ENCODE data around the gene DHCR7. TPM values are rescaled to one million over a fixed set of nuclear protein-coding genes. Genes with fewer than 3 reads are reported as not detected.

The DHCR7 gene, protein sequence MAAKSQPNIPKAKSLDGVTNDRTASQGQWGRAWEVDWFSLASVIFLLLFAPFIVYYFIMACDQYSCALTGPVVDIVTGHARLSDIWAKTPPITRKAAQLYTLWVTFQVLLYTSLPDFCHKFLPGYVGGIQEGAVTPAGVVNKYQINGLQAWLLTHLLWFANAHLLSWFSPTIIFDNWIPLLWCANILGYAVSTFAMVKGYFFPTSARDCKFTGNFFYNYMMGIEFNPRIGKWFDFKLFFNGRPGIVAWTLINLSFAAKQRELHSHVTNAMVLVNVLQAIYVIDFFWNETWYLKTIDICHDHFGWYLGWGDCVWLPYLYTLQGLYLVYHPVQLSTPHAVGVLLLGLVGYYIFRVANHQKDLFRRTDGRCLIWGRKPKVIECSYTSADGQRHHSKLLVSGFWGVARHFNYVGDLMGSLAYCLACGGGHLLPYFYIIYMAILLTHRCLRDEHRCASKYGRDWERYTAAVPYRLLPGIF
- total RNA-seq (2014; rRNA removed; shearing (Covaris generic)): 99.2 and 123 TPM in 2 replicates

DNA sequence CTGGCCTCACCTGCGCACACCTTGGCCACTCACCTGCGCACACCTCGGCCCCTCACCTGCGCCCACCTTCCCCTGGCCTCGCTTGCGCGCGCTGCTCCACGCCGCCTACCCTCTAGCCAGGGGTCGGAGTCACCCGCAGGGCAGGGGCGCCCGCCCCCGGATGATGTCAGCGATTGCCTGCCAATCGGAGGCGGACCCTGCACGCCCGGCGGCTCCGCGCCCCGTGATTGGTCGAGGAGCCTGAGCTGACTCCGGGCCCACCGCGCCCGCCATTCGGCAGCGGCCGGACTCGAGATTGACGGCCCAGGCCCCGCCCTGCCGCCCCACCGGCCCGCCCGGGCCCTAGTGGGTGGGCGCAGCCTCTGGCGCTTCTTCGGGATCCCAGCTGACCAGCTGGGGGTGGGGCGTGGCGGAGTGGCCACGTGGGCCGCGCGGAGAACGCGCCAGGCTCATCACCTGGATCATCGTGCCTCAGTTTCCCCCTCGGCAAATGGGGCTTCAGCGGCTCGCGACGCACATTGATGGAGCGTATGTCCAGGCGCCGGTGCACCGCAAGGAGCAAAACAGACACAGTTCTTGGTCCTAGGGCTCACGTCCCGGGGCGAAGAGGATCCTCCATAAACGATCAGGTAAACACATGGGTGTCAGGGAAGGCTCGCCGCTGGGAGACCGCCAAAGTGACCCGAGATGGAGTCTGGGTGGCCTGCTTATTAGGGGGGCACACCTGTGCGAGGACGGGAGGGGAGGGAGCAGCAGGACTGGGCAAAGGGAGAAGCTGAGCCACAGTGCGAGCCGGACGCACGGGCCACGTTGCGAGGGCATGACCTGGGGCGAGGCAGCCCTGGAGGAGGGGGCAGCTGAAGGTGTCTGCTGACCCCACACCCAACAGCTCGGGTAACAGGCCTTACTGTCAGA lies at the start of gene DHCR7:
TSS of gene DHCR7 (minus strand) at position 137 of the 915 bp plus-strand sequence. CDS start 3,441 bp downstream, outside the sequence.
- peak; percentile 91 for DNase-seq (ENCODE audit: low read depth)

DNA sequence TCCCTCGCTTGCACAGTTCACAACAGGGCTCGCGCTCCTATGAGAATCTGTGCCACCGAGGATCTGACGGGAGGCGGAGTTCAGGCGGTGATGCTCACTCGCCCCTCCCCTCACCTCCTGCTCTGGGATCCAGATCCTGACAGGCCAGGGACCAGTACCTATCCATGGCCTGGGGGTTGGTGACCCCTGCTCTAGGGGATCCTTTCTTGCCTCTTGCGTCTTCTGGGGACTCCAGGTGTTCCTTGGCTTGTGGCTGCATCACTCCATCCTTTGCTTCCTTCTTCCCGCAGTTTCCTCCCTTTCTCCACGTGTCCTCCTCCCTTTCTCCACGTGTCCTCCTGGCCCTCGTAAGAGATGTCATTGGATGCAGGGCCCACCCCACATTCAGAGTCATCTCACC lies 48.2 kb upstream of the DHCR7 start:
- DNase-seq (ENCODE audit: low read depth): no peak

DNA sequence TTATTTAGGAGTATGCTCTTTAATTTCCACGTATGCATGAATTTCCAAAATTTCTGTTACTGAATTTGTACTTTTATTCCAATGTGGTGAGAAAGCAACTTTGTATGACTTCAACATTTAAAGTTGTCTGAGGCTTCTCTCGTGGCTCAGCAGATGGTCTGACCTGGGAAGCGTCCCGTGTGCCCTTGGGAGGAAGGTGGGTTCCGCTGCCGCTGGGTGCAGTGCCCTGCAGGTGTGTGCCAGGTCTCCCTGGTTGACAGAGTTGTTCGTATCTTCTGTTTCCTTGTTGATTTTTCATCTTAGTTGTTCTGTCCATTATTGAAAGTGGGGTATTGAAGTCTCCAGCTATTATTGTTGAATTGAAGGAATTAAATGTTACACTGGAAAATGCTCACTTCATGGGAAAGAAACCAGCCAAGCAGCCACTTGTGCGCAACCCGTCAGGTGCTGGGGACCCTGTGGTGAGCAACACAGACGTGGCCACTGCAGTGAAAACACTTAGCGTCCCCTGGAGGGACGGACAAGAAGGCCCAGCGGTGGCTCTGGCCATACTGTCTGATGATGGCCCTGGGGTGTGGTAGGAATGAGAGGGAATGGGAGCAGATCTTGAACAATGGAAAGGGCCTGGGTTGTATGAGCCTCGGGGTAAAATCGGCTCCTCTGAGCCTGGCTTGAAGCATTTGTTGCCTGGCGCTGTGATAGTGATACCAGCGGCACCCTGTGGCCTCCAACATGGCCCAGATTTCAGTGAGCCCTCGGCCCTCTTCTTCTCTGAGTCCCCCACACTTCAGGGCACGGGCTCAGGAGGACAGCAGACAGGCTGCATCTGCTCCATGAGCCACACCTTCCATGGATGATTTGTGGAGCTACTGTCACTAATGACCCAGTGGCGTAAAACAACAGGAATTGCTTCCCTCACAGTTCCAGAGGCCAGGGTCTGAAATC lies 47.4 kb upstream of the DHCR7 start:
- DNase-seq (ENCODE audit: low read depth): no peak

DNA sequence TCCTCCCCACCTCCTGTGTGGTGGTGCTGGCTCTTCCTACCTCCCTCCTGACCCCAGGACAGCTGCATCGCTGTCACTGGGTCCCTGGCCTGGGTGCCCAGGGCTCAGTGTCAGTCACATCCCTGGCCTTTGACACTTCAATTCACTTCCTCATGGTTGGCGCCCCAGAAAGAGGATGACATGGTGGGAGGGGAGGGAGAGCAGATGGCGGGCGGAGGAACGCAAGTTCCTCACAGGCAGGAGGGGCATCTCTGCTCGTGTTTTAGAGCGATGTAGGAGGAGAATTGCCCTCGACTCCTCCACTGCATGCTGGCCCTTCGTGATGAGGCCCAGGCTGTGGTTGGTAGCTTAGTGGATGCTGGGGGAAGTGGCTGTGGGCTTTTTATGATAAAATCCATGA lies 43.7 kb upstream of the DHCR7 start:
- DNase-seq (ENCODE audit: low read depth): no peak

DNA sequence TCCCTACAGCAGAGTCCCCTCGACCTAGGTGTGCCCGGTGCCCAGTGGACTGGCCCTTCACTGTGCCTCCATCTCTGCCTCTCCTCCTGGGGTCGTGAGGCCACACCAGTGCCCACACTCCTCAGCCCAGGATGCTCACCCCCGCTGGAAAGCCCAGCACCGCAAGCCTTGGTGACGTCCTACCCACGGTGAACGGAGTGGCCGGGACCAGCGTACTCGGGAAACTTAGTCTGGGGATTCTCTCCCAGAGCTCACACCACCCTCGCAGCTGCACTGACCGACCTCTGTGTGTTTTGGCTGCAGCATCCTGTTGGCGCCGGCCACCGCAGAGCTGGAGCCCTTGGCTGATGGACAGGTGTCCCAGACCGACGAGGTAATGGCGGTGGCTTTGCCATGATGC lies 43.3 kb upstream of the DHCR7 start:
- no peak for DNase-seq (ENCODE audit: low read depth)

DNA sequence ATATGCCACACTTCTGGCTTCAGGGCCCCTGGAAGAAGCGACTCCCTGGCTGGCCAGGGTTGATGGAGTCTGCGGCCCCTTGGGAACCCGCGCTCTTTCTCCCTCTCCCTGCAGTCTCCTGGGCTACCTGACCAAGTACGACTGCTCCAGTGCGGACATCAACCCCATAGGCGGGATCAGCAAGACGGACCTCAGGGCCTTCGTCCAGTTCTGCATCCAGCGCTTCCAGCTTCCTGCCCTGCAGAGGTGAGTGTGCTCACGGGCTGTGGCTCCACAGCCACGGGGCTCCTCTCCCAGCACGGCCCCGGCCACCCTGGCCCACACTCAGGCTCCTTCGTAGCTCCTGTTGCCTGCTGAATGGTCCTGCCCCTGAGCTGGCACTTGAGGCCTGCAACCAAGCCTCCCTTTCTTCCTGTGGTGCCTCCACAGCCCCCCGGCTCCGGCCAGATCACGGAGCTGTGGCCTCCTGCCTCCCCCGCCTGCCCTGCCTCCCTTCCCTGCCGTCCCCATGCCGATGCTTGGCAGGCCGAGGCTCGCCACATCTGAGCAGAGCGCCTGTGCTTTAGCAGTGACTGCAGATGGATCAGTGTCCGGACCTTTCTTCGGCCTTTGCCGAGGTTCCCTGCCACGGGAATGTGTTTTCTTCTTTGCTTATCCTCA lies 42.7 kb upstream of the DHCR7 start:
- no peak for DNase-seq (ENCODE audit: low read depth)

DNA sequence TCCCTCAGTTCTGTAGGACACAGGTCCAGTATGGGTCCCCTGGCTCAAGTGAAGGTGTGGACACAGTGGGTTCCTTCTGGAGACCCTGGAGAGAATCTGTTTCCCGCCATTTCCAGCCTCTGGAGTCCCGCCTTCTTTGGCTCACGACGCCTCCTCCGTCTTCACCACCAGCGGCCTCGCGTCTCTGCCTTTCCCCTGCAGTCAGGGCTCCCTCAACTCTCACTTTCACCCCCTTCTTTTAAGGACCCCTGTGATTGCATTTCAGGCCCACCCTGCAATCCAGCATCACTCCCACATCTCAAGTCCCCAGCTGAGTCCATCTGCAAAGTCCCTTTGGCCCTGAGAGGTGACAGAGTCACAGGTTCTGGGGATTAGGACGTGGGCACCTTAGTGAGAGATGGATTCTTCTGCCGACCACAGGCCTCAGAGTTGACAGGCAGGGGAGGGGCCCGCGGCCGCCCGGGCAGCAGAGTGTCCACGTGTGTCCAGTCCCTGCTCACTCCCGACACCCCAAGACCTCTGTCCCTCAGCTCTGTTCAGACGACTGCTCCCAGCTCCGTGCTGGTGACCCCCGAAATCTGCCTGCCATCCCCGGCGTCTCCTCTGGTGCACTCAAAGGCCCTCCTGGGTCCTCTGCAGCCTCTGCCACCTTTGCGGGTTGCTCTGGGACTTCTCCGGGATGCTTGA lies 42.0 kb upstream of the DHCR7 start:
- DNase-seq (ENCODE audit: low read depth): no peak

DNA sequence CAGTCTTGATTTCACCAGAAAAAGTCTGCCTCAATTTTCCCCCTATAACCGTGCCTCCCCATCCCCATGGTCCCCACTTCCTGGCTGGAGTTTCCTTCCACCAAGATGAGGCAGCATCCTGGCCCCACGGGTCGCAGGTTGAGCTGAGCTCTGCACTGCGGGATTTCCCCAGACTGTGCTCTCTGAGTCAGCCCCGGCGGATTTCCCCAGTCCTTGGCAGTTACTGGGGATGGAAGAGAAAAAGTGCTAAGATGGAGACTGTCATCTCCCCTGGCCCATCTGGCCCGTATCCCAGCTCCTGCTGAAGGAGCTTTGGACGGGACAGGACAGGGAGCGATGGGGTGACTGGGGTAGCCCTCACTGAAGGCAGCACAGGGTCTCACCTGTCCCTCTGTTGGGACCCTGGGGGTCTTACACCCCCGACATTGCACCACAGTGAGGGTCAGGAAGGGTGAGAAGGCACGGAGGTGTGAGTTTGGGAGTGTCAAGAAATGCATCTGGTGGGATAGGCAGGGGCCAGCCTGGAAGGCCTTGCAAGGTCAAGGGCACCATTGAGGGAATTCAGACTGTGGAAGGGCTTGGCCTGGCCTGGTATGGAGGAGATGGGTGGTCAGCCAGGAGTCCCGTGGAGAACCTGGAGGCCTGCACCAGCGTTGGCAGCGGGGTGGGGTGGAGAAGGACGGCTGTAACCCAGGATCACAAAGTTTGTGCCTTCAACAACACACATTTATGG lies 41.3 kb upstream of the DHCR7 start:
- DNase-seq (ENCODE audit: low read depth): peak; percentile 58

DNA sequence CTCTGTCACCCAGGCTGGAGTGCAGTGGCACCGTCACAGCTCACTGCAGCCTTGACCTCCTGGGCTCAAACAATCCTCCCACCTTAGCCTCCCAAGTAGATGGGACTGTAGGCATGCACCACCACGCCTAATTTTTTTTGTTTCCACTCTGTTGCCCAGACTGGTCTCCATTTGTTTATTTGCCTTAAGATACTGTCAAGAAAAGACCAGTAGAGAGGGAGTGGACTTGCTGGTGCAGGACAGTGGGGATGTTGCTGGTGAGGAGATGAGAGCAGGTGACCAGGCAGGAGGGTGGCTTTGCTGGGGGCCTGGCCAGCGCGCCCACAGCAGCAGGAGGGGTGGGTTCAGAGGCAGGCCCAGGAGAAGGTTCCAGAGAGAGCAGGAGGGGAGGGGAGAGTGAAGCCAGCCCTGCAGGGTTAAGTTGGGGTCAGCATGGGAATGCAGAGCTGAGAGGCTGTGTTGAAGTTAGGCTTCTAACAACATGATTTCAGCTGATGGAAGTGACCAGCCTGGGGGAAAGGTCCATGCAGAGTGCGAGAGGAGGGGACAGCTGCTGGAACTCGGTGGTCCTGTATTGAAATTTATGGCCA lies 40.6 kb upstream of the DHCR7 start:
- no peak for DNase-seq (ENCODE audit: low read depth)

DNA sequence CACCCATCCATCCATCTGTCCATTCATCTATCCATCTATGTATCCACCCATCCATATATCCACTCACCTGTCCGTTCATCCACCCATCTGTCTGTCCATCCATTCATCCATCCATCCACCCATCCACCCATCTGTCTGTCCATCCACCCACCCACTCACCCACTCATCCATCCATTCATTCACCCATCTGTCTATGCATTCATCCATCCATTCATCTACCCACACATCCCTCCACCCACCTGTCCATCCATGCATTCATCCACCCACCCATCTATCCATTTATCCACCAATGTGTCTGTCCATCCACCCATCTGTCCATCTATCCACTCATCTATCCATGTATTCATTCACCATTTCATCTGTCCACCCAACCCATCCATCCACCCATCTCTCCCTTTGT lies 38.1 kb upstream of the DHCR7 start:
- no peak for DNase-seq (ENCODE audit: low read depth)

DNA sequence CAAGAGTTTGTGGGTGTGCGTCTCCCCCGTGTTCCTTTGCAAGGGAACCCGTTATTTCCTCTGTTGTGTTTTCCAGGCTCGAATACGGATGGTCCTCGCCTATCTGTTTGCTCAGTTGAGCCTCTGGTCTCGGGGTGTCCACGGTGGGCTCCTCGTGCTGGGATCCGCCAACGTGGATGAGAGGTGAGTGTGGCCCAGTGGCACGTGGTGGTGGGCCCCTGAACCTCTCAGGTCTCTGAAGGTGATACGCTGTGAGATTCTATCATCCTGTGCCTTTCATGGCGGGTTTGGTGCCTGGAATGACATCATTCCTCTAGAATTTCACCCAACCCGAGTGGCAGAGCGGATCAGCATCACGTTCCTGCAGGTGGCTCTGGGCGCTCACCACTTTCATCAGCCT lies 37.3 kb upstream of the DHCR7 start:
- DNase-seq (ENCODE audit: low read depth): no peak

DNA sequence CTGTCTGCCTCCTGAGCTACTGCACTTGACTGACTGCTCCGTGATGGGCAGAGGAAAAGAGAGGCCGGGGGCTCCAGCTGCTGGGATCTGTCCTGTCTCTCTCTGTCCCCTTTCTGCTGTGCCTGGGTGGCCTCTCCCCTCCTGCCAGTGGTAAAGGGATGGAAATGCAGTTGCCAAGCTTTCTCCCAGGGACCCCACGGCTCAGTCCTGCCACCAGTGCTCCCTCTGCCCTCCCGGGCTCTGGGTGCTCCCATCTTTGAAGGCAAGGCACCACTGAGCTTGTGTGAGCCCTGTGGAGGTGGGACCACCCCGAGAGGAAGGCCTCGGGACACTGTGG lies 36.8 kb upstream of the DHCR7 start:
- no peak for DNase-seq (ENCODE audit: low read depth)

DNA sequence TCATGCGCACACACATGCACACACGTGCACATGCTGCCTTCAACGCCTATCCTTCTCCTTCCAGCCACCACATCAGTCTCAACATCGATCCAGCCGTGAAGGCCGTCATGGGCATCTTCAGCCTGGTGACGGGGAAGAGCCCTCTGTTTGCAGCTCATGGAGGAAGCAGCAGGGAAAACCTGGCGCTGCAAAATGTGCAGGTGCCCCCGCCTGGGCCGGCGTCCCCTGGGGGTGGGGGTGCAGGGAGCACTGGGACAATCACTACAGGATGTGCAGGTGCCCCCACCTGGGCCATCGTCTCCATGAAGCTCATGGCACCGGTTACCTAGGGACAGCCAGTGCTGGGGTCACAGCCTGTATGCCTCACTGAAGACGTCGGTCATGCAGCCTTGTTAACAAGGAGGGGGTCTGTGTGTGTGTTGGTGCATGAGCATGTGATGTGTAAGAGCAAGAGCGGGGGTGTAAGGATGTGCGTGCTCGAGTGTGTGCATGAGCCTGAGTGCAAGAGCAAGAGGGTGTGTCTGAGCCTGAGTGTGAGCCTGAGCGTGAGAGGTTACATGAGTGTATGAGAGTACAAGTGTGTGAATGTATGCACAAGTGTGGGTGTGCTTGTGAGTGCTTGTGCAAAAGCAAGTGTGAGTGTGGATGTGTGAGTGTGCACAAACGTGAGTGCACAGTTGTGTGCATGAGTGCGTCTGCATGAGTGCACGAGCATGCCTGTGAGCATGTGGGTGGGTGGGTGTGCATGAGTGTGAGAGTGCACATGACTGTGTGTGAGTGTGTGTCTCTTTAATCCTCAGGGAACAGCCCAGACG lies 36.3 kb upstream of the DHCR7 start:
- no peak for DNase-seq (ENCODE audit: low read depth)

DNA sequence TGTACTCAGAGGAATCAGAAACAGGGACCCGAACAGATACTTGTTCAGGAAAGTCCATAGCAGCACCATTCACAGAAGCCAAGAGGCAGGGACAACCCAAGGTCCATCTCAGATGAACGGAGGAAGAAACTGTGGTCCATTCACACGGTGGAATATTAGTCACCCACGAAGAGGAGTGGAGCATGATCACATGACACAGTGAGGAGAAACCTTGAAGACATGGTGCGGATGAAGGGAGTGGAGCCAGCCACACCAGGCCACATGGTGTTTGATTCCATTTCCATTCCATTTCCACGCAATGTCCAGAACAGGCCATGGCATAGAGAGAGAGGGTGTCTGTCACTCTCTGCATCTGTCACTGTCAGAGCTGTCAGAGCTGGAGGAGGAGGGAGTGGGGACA lies 35.5 kb upstream of the DHCR7 start:
- DNase-seq (ENCODE audit: low read depth): no peak

DNA sequence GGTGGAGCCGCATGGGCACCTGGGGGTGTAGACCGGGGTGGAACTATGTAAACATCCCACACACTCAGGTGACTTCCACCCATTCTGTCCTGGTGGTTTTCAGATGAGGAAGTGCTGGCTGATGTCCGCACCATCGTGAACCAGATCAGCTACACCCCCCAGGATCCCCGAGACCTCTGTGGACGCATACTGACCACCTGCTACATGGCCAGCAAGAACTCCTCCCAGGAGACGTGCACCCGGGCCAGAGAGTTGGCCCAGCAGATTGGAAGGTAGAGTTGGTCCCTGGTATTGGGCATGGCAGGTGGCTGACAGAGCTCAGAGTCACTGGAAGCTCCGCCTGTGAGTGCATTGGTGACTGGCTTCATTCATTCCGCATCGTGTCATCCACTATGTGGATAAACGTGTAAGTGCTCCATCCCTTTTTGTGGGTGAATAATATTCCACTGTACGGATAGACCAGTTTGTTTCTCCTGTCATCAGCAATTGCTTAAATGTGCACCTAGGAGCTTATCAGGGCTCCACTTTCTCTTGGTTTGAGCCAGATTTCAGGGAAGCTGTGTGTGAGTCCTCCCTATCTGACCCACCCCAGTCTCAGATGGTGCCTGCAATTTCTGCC lies 34.7 kb upstream of the DHCR7 start:
- DNase-seq (ENCODE audit: low read depth): no peak

DNA sequence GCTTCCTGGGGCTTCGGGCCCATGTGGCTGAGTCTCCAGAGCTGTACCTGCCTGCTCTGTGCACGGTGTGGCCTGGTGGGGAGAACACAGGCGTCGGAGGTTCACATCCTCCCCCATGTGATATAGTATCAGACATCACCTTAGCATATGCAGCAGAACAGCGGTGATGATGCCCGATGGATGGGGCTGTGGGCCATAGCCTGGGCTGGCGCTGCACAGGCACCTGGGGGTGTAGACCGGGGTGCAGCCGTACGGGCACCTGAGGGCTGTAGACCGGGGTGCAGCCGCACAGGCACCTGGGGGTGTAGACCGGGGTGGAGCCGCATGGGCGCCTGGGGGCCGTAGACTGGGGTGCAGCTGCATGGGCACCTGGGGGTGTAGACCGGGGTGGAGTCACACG lies 34.0 kb upstream of the DHCR7 start:
- DNase-seq (ENCODE audit: low read depth): no peak

DNA sequence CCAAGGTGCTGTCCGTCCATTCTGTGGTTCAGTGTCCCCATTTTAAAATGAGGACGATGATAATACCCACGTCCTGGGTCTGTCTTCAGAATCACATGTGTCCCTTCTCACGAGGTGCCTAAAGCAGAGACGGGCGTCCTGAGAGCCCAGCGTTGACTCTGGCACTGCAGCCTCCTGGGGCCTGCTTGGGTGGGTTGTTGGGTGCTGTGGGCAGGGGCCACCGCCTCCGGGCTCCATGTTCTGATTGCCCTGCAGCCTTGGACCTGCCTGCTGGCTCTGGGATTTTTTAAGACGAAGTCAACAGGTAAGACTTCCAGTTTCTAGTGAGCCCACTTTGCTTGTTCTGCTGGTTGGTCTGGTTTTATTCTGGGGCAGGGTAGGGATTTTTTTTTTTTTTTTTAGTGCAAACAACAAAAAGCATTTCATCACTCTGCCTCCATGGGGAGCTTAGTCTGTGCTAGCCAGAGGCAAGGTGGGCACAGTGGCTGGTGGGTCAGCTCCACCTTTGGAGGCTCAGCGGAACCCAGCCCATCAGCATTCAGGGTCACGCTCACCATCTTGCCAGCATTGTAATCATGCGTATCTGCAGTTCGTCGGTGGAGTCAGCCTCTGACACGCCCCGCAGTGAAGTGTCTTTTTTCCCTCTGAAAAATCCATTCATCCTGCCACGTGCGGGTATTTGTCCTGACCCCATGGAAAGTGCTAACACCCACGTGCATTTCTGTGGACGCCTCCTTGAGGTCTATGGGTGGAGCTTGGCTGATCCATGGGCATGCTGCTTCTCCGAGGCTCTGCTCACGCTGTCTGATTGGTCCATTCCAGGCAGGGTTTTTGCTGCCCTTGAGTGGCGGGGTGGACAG lies 33.1 kb upstream of the DHCR7 start:
- no peak for DNase-seq (ENCODE audit: low read depth)
